ENCODE data around the gene IQCH. TPM values are rescaled to one million over a fixed set of nuclear protein-coding genes. Genes with fewer than 3 reads are reported as not detected.

The IQCH gene
- total and polyA plus RNA-seq, 12 donors: 0.67 to 7.3 (median 2.9) TPM

- WGBS, 4 donors: 91 to 98% (median 93%) methylated on average over 3 of the region's 3 CpGs
- Histone ChIP-seq H3K27me3 (no peaks in the 10 kb centered on the region), H3K4me3 (no peak overlapping the region), H3K9me3 (replicated peaks in 1 of 3) (no peaks in the 10 kb centered on the region), H3K27ac (no peak overlapping the region), H3K36me3 (replicated peaks in 1 of 2) (no peaks in the 10 kb centered on the region), H3K4me1 (replicated peaks in 1 of 2) (peaks cover 0 to under 1% of the 10 kb centered on the region in 2 donors)
- no peak for TF ChIP-seq CTCF (IDR thresholded peaks at IDR 0.05)
- no peak for TF ChIP-seq POLR2A (IDR thresholded peaks at IDR 0.05)
- no peak for DNase-seq
- intact Hi-C loops (cut with DNase I): loop anchor here in 1 of 2 donors (10.0 kb wide), 1 partner anchor 323 kb away; no protein-coding TSS in a partner anchor
Observed at GRCh38 chr15:67511606-67512005, 257.0 kb downstream of the IQCH start.

- WGBS, 4 donors: 41 to 48% (median 46%) methylated on average over 3 of the region's 3 CpGs
- no peak for TF ChIP-seq CTCF (IDR thresholded peaks at IDR 0.05)
- no peak for TF ChIP-seq POLR2A (IDR thresholded peaks at IDR 0.05)
- Histone ChIP-seq H3K36me3 (replicated peaks in 1 of 2) (no peaks in the 10 kb centered on the region), H3K4me3 (no peak overlapping the region), H3K9me3 (replicated peaks in 1 of 3) (no peaks in the 10 kb centered on the region), H3K27me3 (no peaks in the 10 kb centered on the region), H3K27ac (no peak overlapping the region), H3K4me1 (replicated peaks in 1 of 2) (no peaks in the 10 kb centered on the region)
- intact Hi-C loops (cut with DNase I): loop anchor here in 1 of 2 donors (10.0 kb wide), 1 partner anchor 323 kb away; no protein-coding TSS in a partner anchor
- no peak for DNase-seq
Observed at GRCh38 chr15:67512140-67512539, 257.6 kb downstream of the IQCH start.

- Histone ChIP-seq H3K9me3 (replicated peaks in 1 of 3) (no peaks in the 10 kb centered on the region), H3K4me3 (no peak overlapping the region), H3K27ac (no peak overlapping the region), H3K4me1 (replicated peaks in 1 of 2) (no peaks in the 10 kb centered on the region), H3K27me3 (no peaks in the 10 kb centered on the region), H3K36me3 (replicated peaks in 1 of 2) (no peaks in the 10 kb centered on the region)
- intact Hi-C loops (cut with DNase I): loop anchor here in 1 of 2 donors (10.0 kb wide), 1 partner anchor 322 kb away; no protein-coding TSS in a partner anchor
- TF ChIP-seq POLR2A (IDR thresholded peaks at IDR 0.05) (no peak), CTCF (IDR thresholded peaks at IDR 0.05) (no peak)
- no peak for DNase-seq
- WGBS, 4 donors: 78 to 89% (median 81%) methylated on average over 9 of the region's 9 CpGs
Observed at GRCh38 chr15:67512933-67513714, 258.5 kb downstream of the IQCH start.

- Histone ChIP-seq H3K9me3 (replicated peaks in 1 of 3) (no peaks in the 10 kb centered on the region), H3K4me1 (replicated peaks in 1 of 2) (no peaks in the 10 kb centered on the region), H3K36me3 (replicated peaks in 1 of 2) (no peaks in the 10 kb centered on the region), H3K4me3 (no peak overlapping the region), H3K27ac (no peak overlapping the region), H3K27me3 (no peaks in the 10 kb centered on the region)
- TF ChIP-seq POLR2A (IDR thresholded peaks at IDR 0.05) (no peak), CTCF (IDR thresholded peaks at IDR 0.05) (no peak)
- intact Hi-C loops (cut with DNase I): loop anchor here in 1 of 2 donors (10.0 kb wide), 1 partner anchor 320 kb away; no protein-coding TSS in a partner anchor
- 94 to 100% (median 97%) methylated on average over 3 of the region's 3 CpGs for WGBS, 4 donors
- DNase-seq: no peak
Observed at GRCh38 chr15:67515090-67515489, 260.5 kb downstream of the IQCH start.
